Panc1 (cell line): ENCODE measurements around the gene RFX2. TPM values are rescaled to one million over a fixed set of nuclear protein-coding genes. Genes with fewer than 3 reads are reported as not detected.

Experiments used
- ATAC-seq: fragments of 200-7000 bp; cut with Tn5 transposase; 2 replicates; pipeline ENCODE4 v1.9.1; 2020; ENCODE audit warnings: mild to moderate bottlenecking, moderate library complexity
- BruUV-seq: library from RNA; stranded (reverse); fragments of 400-500 nt; replicated peaks from 2 replicates; lab custom pipeline; 2021; lab: Mats Ljungman, UMichigan
- CTCF ChIA-PET: fragments of 300-600 bp; sonication (Branson Sonifier 250); formaldehyde crosslinking; loops from one replicate; lab custom pipeline; 2022; ENCODE audit warnings: antibody characterized with exemption; lab: Charles Lee
- POLR2A ChIA-PET: fragments of 300-600 bp; sonication (Branson Sonifier 250); formaldehyde crosslinking; loops from one replicate; lab custom pipeline; 2022; ENCODE audit warnings: antibody characterized with exemption; lab: Charles Lee
- DNase-seq: peaks from one replicate; pipeline ENCODE4 v3.0.0-alpha.2; 2010; ENCODE audit warnings: low read depth, low spot score
- H3K27ac ChIP-seq: 2 replicates; pipeline ENCODE4 v1.5.1; 2011; ENCODE audit warnings: mild to moderate bottlenecking, low read length, inconsistent platforms
- H3K27me3 ChIP-seq: fragments of 200-500 bp; sonication (Bioruptor generic); 2 replicates; pipeline ENCODE4 v1.6.0; 2014; ENCODE audit warnings: low read length, inconsistent platforms; ENCODE audit not compliant: control insufficient read depth, insufficient read depth
- H3K36me3 ChIP-seq: fragments of 200-500 bp; sonication (Bioruptor generic); 2 replicates; pipeline ENCODE4 v1.5.1; 2014; ENCODE audit warnings: inconsistent platforms, mild to moderate bottlenecking, low read length, moderate library complexity; ENCODE audit not compliant: control insufficient read depth, insufficient read depth
- H3K4me1 ChIP-seq: 2 replicates; pipeline ENCODE4 v1.5.1; 2011; ENCODE audit warnings: inconsistent platforms, mild to moderate bottlenecking, low read length, moderate library complexity; ENCODE audit not compliant: control insufficient read depth, insufficient read depth
- H3K4me3 ChIP-seq, 2 experiments: 2 replicates each; pipeline ENCODE4 v1.5.1; 2011 to 2012; ENCODE audit warnings: low read depth in 2 of 2, low read length in 2 of 2, mild to moderate bottlenecking in 2 of 2, inconsistent platforms in 1 of 2, moderate library complexity in 1 of 2
- H3K9me3 ChIP-seq: fragments of 200-500 bp; sonication (Bioruptor generic); 2 replicates; pipeline ENCODE4 v1.5.1; 2014; ENCODE audit warnings: low read depth, mild to moderate bottlenecking, inconsistent platforms, low read length, moderate library complexity; ENCODE audit not compliant: control insufficient read depth, insufficient read depth
- POLR2AphosphoS5 ChIP-seq: IDR thresholded peaks from 2 replicates; pipeline ENCODE4 v1.6.1; 2012; ENCODE audit warnings: mild to moderate bottlenecking, low read depth, low read length, moderate library complexity
- SIN3A ChIP-seq: IDR thresholded peaks from 2 replicates; pipeline ENCODE4 v1.6.1; 2012; ENCODE audit warnings: low read depth, mild to moderate bottlenecking, low read length, moderate library complexity, borderline replicate concordance; ENCODE audit not compliant: insufficient read depth
- TCF7L2 ChIP-seq: IDR thresholded peaks from 2 replicates; pipeline ENCODE4 v1.6.1; 2011; ENCODE audit warnings: mild to moderate bottlenecking, low read depth, low read length, inconsistent platforms
- in situ Hi-C: cut with HindIII; loops from 2 replicates; pipeline ENCODE4 v1.10.0; 2016; ENCODE audit warnings: low sequenced_read_pairs, low pct_unique_long_range_greater_than_20kb
- intact Hi-C: fragments of 100-400 bp; cut with micrococcal nuclease; formaldehyde crosslinking; loops from one replicate; pipeline ENCODE4 v1.10.0; 2022; ENCODE audit not compliant: unreplicated experiment
- total RNA-seq: library from RNA; stranded (reverse); gene quantifications from one replicate; pipeline ENCODE4 v1.2.1, GENCODE V29; 2021; ENCODE audit not compliant: unreplicated experiment
- TF ChIP-seq, protein P1 (sequence below), 2 experiments: IDR thresholded peaks; 2 replicates each; pipeline ENCODE4 v1.6.1; 2011 to 2012; ENCODE audit warnings: low read depth in 2 of 2, control low read depth in 1 of 2, low read length in 1 of 2, mild to moderate bottlenecking in 1 of 2, moderate library complexity in 1 of 2; ENCODE audit not compliant: insufficient read depth in 1 of 2
- TF ChIP-seq, protein P2 (sequence below): fragments of 450-650 bp; IDR thresholded peaks from 2 replicates; pipeline ENCODE4 v1.5.1; 2017; ENCODE audit warnings: mild to moderate bottlenecking

Gene RFX2
- total RNA-seq, 1 experiment from 2014 or later = 8.0 TPM

DNA sequence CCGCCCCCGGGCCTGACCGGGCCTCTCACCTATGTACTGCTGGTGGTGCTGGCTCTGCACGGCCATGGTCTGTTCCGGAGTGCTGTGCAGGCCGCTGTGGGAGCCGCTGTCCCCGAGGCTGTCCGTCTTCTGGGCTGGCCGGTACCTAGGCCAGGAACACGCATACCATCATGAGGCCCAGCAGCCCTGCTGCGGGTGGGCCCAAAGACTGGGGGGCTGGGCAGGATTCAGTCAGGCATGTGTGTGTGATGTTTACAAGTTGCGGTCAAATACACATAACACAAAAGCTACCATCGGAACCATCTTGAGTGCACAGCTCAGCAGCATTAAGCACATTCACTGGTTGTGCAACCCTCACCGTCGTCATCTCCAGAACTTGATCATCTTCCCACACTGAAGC is 100.2 kb downstream of the RFX2 start:
- no peak for ATAC-seq
- in situ Hi-C loops (no loop called here), intact Hi-C loops (no loop called here)
- no peak for DNase-seq
- H3K9me3 ChIP-seq = no peaks in the 10 kb centered on the region
- POLR2A ChIA-PET = no interaction called here
- no peaks in the 10 kb centered on the region for H3K36me3 ChIP-seq
- H3K27ac ChIP-seq = no peak overlapping the region
- no TSS peak for BruUV-seq
- TF ChIP-seq, protein P1, sequence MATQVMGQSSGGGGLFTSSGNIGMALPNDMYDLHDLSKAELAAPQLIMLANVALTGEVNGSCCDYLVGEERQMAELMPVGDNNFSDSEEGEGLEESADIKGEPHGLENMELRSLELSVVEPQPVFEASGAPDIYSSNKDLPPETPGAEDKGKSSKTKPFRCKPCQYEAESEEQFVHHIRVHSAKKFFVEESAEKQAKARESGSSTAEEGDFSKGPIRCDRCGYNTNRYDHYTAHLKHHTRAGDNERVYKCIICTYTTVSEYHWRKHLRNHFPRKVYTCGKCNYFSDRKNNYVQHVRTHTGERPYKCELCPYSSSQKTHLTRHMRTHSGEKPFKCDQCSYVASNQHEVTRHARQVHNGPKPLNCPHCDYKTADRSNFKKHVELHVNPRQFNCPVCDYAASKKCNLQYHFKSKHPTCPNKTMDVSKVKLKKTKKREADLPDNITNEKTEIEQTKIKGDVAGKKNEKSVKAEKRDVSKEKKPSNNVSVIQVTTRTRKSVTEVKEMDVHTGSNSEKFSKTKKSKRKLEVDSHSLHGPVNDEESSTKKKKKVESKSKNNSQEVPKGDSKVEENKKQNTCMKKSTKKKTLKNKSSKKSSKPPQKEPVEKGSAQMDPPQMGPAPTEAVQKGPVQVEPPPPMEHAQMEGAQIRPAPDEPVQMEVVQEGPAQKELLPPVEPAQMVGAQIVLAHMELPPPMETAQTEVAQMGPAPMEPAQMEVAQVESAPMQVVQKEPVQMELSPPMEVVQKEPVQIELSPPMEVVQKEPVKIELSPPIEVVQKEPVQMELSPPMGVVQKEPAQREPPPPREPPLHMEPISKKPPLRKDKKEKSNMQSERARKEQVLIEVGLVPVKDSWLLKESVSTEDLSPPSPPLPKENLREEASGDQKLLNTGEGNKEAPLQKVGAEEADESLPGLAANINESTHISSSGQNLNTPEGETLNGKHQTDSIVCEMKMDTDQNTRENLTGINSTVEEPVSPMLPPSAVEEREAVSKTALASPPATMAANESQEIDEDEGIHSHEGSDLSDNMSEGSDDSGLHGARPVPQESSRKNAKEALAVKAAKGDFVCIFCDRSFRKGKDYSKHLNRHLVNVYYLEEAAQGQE (IDR thresholded peaks at IDR 0.05; ENCODE audit: insufficient read depth in 1 of 2, low read depth in 2 of 2, low read length in 1 of 2) = no peak
- TF ChIP-seq POLR2AphosphoS5 (no peak), SIN3A (no peak), TCF7L2 (no peak)
- TF ChIP-seq, protein P2, sequence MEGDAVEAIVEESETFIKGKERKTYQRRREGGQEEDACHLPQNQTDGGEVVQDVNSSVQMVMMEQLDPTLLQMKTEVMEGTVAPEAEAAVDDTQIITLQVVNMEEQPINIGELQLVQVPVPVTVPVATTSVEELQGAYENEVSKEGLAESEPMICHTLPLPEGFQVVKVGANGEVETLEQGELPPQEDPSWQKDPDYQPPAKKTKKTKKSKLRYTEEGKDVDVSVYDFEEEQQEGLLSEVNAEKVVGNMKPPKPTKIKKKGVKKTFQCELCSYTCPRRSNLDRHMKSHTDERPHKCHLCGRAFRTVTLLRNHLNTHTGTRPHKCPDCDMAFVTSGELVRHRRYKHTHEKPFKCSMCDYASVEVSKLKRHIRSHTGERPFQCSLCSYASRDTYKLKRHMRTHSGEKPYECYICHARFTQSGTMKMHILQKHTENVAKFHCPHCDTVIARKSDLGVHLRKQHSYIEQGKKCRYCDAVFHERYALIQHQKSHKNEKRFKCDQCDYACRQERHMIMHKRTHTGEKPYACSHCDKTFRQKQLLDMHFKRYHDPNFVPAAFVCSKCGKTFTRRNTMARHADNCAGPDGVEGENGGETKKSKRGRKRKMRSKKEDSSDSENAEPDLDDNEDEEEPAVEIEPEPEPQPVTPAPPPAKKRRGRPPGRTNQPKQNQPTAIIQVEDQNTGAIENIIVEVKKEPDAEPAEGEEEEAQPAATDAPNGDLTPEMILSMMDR = no peak
- CTCF ChIA-PET = no interaction called here
- H3K4me1 ChIP-seq = no peaks in the 10 kb centered on the region
- no peak overlapping the region for H3K4me3 ChIP-seq
- no peaks in the 10 kb centered on the region for H3K27me3 ChIP-seq

DNA sequence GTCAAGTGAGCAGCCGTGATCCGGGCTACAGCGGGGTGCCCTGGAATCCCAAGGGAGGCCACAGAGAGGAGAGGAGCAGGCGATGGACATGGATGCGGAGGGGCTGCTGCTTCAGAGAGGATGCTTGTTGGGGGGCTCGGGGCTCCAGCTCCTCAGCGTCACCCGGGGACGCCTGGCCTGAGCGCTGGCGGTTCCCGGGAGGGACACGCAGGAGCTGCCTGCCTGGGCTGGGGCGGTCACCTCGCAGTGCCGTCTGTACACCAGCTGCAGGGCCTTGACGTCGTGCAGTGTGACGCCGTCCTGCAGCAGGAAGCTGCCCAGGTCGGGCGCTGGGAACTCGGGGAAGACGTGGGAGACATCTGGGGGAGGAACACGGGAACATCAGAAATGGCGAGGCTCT is 102.4 kb downstream of the RFX2 start:
- no peaks in the 10 kb centered on the region for H3K27me3 ChIP-seq
- H3K36me3 ChIP-seq = no peaks in the 10 kb centered on the region
- intact Hi-C loops (no loop called here), in situ Hi-C loops (no loop called here)
- H3K27ac ChIP-seq = no peak overlapping the region
- ChIA-PET POLR2A (no interaction called here), CTCF (no interaction called here)
- ATAC-seq (no peak), DNase-seq (no peak)
- H3K4me3 ChIP-seq = no peak overlapping the region
- TF ChIP-seq, protein P2 = no peak
- TF ChIP-seq TCF7L2 (no peak), POLR2AphosphoS5 (no peak)
- TF ChIP-seq, protein P1 (IDR thresholded peaks at IDR 0.05; ENCODE audit: insufficient read depth in 1 of 2, low read depth in 2 of 2, low read length in 1 of 2) = no peak
- no TSS peak for BruUV-seq
- no peaks in the 10 kb centered on the region for H3K4me1 ChIP-seq
- H3K9me3 ChIP-seq = no peaks in the 10 kb centered on the region
